HepG2 (cell line): ENCODE measurements around the gene VDR. TPM values are rescaled to one million over a fixed set of nuclear protein-coding genes. Genes with fewer than 3 reads are reported as not detected.

Experiments
- BCL3 ChIP-seq: sonication (generic); formaldehyde crosslinking; IDR thresholded peaks from 2 replicates; pipeline ENCODE4 v1.5.1; 2020; ENCODE audit warnings: mild to moderate bottlenecking, missing genetic modification reagents, moderate library complexity
- CTCF ChIP-seq: sonication (generic); formaldehyde crosslinking; IDR thresholded peaks from 2 replicates; pipeline ENCODE4 v1.5.0; 2020; ENCODE audit warnings: mild to moderate bottlenecking, missing genetic modification reagents, moderate library complexity
- ERF ChIP-seq: IDR thresholded peaks from 2 replicates; pipeline ENCODE4 v1.6.1; 2018; ENCODE audit warnings: missing biosample characterization, missing genetic modification reagents
- FOXC1 ChIP-seq: sonication (generic); formaldehyde crosslinking; IDR thresholded peaks from 2 replicates; pipeline ENCODE4 v1.8.0; 2022; ENCODE audit warnings: mild to moderate bottlenecking, missing genetic modification reagents, borderline replicate concordance
- HHEX ChIP-seq: IDR thresholded peaks from 2 replicates; pipeline ENCODE4 v1.6.1; 2016; ENCODE audit warnings: control low read depth
- HNF1B ChIP-seq: sonication (generic); formaldehyde crosslinking; IDR thresholded peaks from 2 replicates; pipeline ENCODE4 v1.5.1; 2020; ENCODE audit warnings: mild to moderate bottlenecking, moderate library complexity, missing genetic modification reagents
- HNF4A ChIP-seq: sonication (generic); formaldehyde crosslinking; IDR thresholded peaks from 2 replicates; pipeline ENCODE4 v1.4.0; 2020; ENCODE audit warnings: missing genetic modification reagents
- IKZF4 ChIP-seq: sonication (generic); formaldehyde crosslinking; IDR thresholded peaks from 2 replicates; pipeline ENCODE4 v1.5.1; 2020; ENCODE audit warnings: borderline replicate concordance, mild to moderate bottlenecking, low read depth, missing genetic modification reagents; ENCODE audit errors: not compliant biosample characterization
- LCORL ChIP-seq, 2 experiments: fragments of 450-650 bp in 1 of 2; sonication (generic) in 1 of 2; formaldehyde crosslinking in 1 of 2; IDR thresholded peaks; 2 replicates each; pipeline versions ENCODE4 v1.5.0 to v1.6.1; 2017 to 2020; ENCODE audit warnings: antibody characterized with exemption in 1 of 2, missing genetic modification reagents in 1 of 2
- PAF1 ChIP-seq: IDR thresholded peaks from 2 replicates; pipeline ENCODE4 v1.6.1; 2016; ENCODE audit warnings: missing genetic modification reagents, missing compliant biosample characterization
- PAWR ChIP-seq: sonication (generic); formaldehyde crosslinking; IDR thresholded peaks from 2 replicates; pipeline ENCODE4 v1.4.0; 2020; ENCODE audit warnings: missing genetic modification reagents, mild to moderate bottlenecking, borderline replicate concordance
- PITX1 ChIP-seq: sonication (generic); formaldehyde crosslinking; IDR thresholded peaks from 2 replicates; pipeline ENCODE4 v1.5.1; 2020; ENCODE audit warnings: mild to moderate bottlenecking, missing genetic modification reagents
- REXO4 ChIP-seq: sonication (generic); formaldehyde crosslinking; IDR thresholded peaks from 2 replicates; pipeline ENCODE4 v1.8.0; 2022; ENCODE audit warnings: missing genetic modification reagents, mild to moderate bottlenecking, borderline replicate concordance
- SMAD3 ChIP-seq: sonication (generic); formaldehyde crosslinking; IDR thresholded peaks from 2 replicates; pipeline ENCODE4 v1.4.0; 2020; ENCODE audit warnings: missing genetic modification reagents
- TCF7 ChIP-seq: sonication (generic); IDR thresholded peaks from 2 replicates; pipeline ENCODE4 v1.6.1; 2016; ENCODE audit warnings: antibody characterized with exemption, low read depth
- TEAD2 ChIP-seq: sonication (generic); formaldehyde crosslinking; IDR thresholded peaks from 2 replicates; pipeline ENCODE4 v1.9.0; 2021; ENCODE audit warnings: missing genetic modification reagents
- XRCC5 ChIP-seq: fragments of 200-400 bp; formaldehyde crosslinking; optimal IDR thresholded peaks from 2 replicates; pipeline ENCODE3; 2017; ENCODE audit warnings: mild to moderate bottlenecking, low read length
- ZFP62 ChIP-seq: sonication (generic); formaldehyde crosslinking; IDR thresholded peaks from 2 replicates; pipeline ENCODE4 v1.4.0; 2020; ENCODE audit warnings: missing genetic modification reagents
- ZNF205 ChIP-seq: IDR thresholded peaks from 2 replicates; pipeline ENCODE4 v1.6.1; 2018; ENCODE audit warnings: missing biosample characterization, missing genetic modification reagents
- ZNF414 ChIP-seq: sonication (generic); formaldehyde crosslinking; IDR thresholded peaks from 2 replicates; pipeline ENCODE4 v1.5.0; 2020; ENCODE audit warnings: missing genetic modification reagents
- ZNF430 ChIP-seq: sonication (generic); formaldehyde crosslinking; IDR thresholded peaks from 2 replicates; pipeline ENCODE4 v1.9.0; 2021; ENCODE audit warnings: mild to moderate bottlenecking, missing genetic modification reagents
- ZNF563 ChIP-seq: sonication (generic); formaldehyde crosslinking; IDR thresholded peaks from 2 replicates; pipeline ENCODE4 v1.8.0; 2022; ENCODE audit warnings: mild to moderate bottlenecking, moderate library complexity, missing genetic modification reagents
- ZNF572 ChIP-seq: sonication (generic); formaldehyde crosslinking; IDR thresholded peaks from 2 replicates; pipeline ENCODE4 v1.5.1; 2020; ENCODE audit warnings: mild to moderate bottlenecking, missing genetic modification reagents
- ZNF577 ChIP-seq: sonication (generic); formaldehyde crosslinking; IDR thresholded peaks from 2 replicates; pipeline ENCODE4 v1.4.0; 2020; ENCODE audit warnings: mild to moderate bottlenecking, low read depth, missing genetic modification reagents, borderline replicate concordance
- ZNF703 ChIP-seq: sonication (generic); formaldehyde crosslinking; IDR thresholded peaks from 2 replicates; pipeline ENCODE4 v1.5.1; 2020; ENCODE audit warnings: missing genetic modification reagents, mild to moderate bottlenecking, moderate library complexity, borderline replicate concordance
- ZNF83 ChIP-seq: sonication (generic); formaldehyde crosslinking; IDR thresholded peaks from 2 replicates; pipeline ENCODE4 v1.4.0; 2020; ENCODE audit warnings: missing genetic modification reagents, mild to moderate bottlenecking, borderline replicate concordance
- ZSCAN30 ChIP-seq: sonication (generic); formaldehyde crosslinking; IDR thresholded peaks from 2 replicates; pipeline ENCODE4 v1.5.0; 2020; ENCODE audit warnings: mild to moderate bottlenecking, missing genetic modification reagents
- polyA plus RNA-seq, 8 experiments: library from polyadenylated mRNA; depleted of rRNA in 3 of 8; stranded (reverse) in 7 of 8; unstranded in 1 of 8; fragments of >200 nt; fragmentation: Illumina TruSeq in 4 of 8; extraction: Trizol in 4 of 8; gene quantifications; 2 replicates each; pipeline versions ENCODE4 v1.2.1 to v1.2.3, GENCODE V29; 2011 to 2016; ENCODE audit warnings: low read depth in 4 of 8, missing spikeins in 1 of 8, mixed read lengths in 1 of 8; ENCODE audit not compliant: insufficient read depth in 1 of 8
- total RNA-seq, 5 experiments: library from RNA; depleted of rRNA; stranded (reverse); fragments of >200 nt; fragmentation: Illumina TruSeq; extraction: Trizol; gene quantifications; 2 replicates each; pipeline ENCODE4 v1.2.3, GENCODE V29; 2016; ENCODE audit warnings: low read depth in 1 of 5

VDR gene
- total and polyA plus RNA-seq, 2 of the 13 experiments (the other 11 are each of a cell fraction or from before 2014, with no cell fraction given), result 0.08 to 0.33 TPM

- TF ChIP-seq ZNF83 (CRISPR knock-in tag), result no peak
- no peak for TF ChIP-seq TEAD2 (CRISPR knock-in tag)
- TF ChIP-seq LCORL (IDR thresholded peaks at IDR 0.05), result no peak
- TF ChIP-seq LCORL (CRISPR knock-in tag; IDR thresholded peaks at IDR 0.05), result peak; percentile 79
- no peak for TF ChIP-seq ZNF703 (CRISPR knock-in tag)
- TF ChIP-seq ERF (CRISPR knock-in tag), result 0 out of 2 replicates have a peak, but pooled peaks have one; percentile 26
- no peak for TF ChIP-seq SMAD3
- no peak for TF ChIP-seq ZNF430 (CRISPR knock-in tag)
- no peak for TF ChIP-seq HHEX (CRISPR knock-in tag)
- TF ChIP-seq ZNF572 (CRISPR knock-in tag), result no peak
- TF ChIP-seq ZNF577 (CRISPR knock-in tag), result no peak
- no peak for TF ChIP-seq TCF7
- 0 out of 2 replicates have a peak, but pooled peaks have one; percentile 45 for TF ChIP-seq FOXC1 (CRISPR knock-in tag)
- TF ChIP-seq ZSCAN30 (CRISPR knock-in tag), result no peak
- no peak for TF ChIP-seq HNF1B (CRISPR knock-in tag)
- TF ChIP-seq PAWR (CRISPR knock-in tag), result no peak
- TF ChIP-seq HNF4A, result peak; percentile 34; the same call in 1 of the 2 replicates
- no peak for TF ChIP-seq BCL3 (CRISPR knock-in tag)
- peak; percentile 46 for TF ChIP-seq XRCC5
- TF ChIP-seq ZNF414, result no peak
- no peak for TF ChIP-seq ZNF205 (CRISPR knock-in tag)
- TF ChIP-seq REXO4 (CRISPR knock-in tag), result no peak
- no peak for TF ChIP-seq PAF1 (CRISPR knock-in tag)
- no peak for TF ChIP-seq ZNF563 (CRISPR knock-in tag)
- peak; percentile 77 for TF ChIP-seq CTCF
- TF ChIP-seq PITX1 (CRISPR knock-in tag), result no peak
- TF ChIP-seq ZFP62 (CRISPR knock-in tag), result no peak
- no peak for TF ChIP-seq IKZF4 (CRISPR knock-in tag)
Measured at GRCh38 chr12:47870175-47870781, 34.5 kb downstream of the VDR start (continued).
